GM19043 (cell line): ENCODE data around the gene RECQL.
"Not testable (repeated sequence)": the region's sequence is repeated elsewhere in the genome, so short reads cannot be mapped to it uniquely, and the experiment has no call there.

Experiments
- ATAC-seq: cut with Tn5 transposase; IDR thresholded peaks from one replicate; pipeline ENCODE4 v1.9.1; 2021; ENCODE audit warnings: low read depth; ENCODE audit not compliant: unreplicated experiment

The RECQL gene

DNA sequence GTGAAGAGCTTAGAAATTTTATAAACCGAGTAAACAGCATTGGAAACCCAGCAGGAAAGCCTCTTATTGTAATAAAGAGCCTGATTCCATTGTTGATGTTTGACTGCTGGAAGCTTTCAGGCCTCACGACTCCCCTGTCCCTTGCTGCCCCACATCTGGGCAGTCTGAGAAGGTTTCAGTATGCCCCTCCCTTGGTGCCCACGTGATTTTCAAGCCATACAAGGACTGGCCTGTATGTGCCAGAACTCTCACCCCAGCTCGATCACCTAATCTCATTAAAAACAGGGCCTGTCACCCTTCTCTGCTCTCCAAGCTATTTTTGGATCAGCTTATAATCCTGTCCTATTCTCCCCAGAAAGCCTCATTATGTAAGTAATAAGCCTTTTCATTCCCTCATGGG, 71.4 kb downstream of the RECQL start:
- no peak for ATAC-seq

DNA sequence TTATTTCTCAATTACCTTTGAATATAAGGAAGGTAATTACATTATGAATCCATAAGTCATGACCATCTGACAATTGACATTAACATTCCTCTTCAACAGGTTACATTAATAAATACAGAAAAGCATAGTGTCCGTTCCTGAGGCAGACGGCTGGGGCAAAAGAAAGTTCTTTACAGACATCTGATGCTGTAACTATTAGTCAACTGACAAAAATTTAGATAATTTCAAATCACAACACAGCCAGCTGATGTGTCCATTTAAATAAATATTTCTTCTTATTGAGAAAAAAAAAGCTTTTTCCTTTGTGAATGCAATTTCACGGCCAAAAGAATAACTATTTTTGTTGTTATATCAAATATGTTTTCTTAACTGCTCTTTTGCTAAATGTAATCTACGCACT, 73.2 kb downstream of the RECQL start:
- no peak for ATAC-seq

GRCh38 chr12:21419009-21419699, 82.3 kb downstream of the RECQL start:
- ATAC-seq = not testable (repeated sequence)
